Left ventricle myocardium inferior (tissue), 1 donor: Measurements from ENCODE around the gene CPA2. TPM values are rescaled to one million over a fixed set of nuclear protein-coding genes. Genes with fewer than 3 reads are reported as not detected.

Experiments used
- DNase-seq: peaks from one replicate; pipeline ENCODE4 v3.0.0-alpha.2; 2020
- H3K27ac ChIP-seq: fragments of 200-600 bp; replicated peaks from 2 replicates; pipeline ENCODE4 v1.8.0; 2021
- H3K27me3 ChIP-seq: fragments of 200-600 bp; 2 replicates; pipeline ENCODE4 v1.8.0; 2021; ENCODE audit warnings: low read depth
- H3K36me3 ChIP-seq: fragments of 200-600 bp; 2 replicates; pipeline ENCODE4 v1.8.0; 2021
- H3K4me1 ChIP-seq: fragments of 200-600 bp; 2 replicates; pipeline ENCODE4 v1.8.0; 2021
- H3K4me3 ChIP-seq: fragments of 200-600 bp; 2 replicates; pipeline ENCODE4 v1.8.0; 2021; ENCODE audit warnings: mild to moderate bottlenecking, moderate library complexity
- H3K9me3 ChIP-seq: fragments of 200-600 bp; replicated peaks from 2 replicates; pipeline ENCODE4 v1.8.0; 2021
- intact Hi-C: fragments of 100-400 bp; cut with micrococcal nuclease; formaldehyde crosslinking; loops from one replicate; pipeline ENCODE4 v1.11.0; 2022
- total RNA-seq: library from RNA; stranded (reverse); fragmentation: NEBNext Ultra II Directional; extraction: Animal tissue kit (Norgen Biotek cat#: 25700); gene quantifications from one replicate; pipeline ENCODE4 v1.2.1, GENCODE V29; 2021
- TF ChIP-seq, protein P1 (sequence below): fragments of 200-600 bp; IDR thresholded peaks from 2 replicates; pipeline ENCODE4 v1.8.0; 2021; ENCODE audit warnings: antibody characterized with exemption, mild to moderate bottlenecking, borderline replicate concordance
- donor health status: DM: no; HTN: yes; CAD: no; lungs with severe emphysema.

Gene CPA2
- total RNA-seq, 1 donor from 2014 or later, result not detected

GRCh38 chr7:130329681-130330080, 63.0 kb downstream of the CPA2 start:
- no peak overlapping the region for H3K27ac ChIP-seq
- TF ChIP-seq, protein P1, sequence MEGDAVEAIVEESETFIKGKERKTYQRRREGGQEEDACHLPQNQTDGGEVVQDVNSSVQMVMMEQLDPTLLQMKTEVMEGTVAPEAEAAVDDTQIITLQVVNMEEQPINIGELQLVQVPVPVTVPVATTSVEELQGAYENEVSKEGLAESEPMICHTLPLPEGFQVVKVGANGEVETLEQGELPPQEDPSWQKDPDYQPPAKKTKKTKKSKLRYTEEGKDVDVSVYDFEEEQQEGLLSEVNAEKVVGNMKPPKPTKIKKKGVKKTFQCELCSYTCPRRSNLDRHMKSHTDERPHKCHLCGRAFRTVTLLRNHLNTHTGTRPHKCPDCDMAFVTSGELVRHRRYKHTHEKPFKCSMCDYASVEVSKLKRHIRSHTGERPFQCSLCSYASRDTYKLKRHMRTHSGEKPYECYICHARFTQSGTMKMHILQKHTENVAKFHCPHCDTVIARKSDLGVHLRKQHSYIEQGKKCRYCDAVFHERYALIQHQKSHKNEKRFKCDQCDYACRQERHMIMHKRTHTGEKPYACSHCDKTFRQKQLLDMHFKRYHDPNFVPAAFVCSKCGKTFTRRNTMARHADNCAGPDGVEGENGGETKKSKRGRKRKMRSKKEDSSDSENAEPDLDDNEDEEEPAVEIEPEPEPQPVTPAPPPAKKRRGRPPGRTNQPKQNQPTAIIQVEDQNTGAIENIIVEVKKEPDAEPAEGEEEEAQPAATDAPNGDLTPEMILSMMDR, result no peak
- H3K36me3 ChIP-seq, result no peaks in the 10 kb centered on the region
- no peak for DNase-seq
- H3K9me3 ChIP-seq, result no peaks in the 10 kb centered on the region
- no peaks in the 10 kb centered on the region for H3K27me3 ChIP-seq
- intact Hi-C loops, result no loop called here
- no peak overlapping the region for H3K4me3 ChIP-seq
- H3K4me1 ChIP-seq, result no peaks in the 10 kb centered on the region

DNA sequence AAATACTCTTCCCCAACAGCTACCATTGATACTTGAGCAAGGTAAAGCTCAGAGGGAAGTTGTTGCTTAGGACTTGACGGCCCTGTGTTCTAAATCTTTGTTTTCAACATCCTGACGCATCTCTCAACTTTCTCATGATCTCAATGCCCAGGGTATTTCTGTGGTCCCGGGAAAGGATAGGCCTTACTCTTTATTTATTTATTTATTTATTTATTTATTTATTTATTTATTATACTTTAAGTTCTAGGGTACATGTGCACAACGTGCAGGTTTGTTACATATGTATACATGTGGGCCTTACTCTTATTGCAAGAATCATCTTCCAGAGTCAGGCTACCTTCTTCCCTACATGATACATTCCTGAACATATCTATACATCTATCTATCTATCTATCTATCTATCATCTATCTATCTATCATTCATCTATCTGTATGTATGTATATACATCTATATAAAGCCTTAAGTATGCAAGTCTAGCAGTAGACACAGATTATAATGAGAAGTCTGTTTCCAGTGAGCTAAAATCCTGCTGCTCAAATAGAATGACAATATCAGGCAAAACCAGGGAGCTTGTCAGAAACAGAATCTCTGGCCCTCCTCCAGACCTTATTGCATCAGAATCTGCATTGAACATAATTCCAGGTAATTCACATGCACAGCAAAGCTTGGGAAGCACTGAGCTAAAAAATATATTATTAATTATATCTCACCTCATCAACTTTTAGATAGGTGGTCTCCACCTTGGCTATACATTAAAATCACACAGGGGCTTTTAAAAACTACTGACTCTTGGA, 65.8 kb downstream of the CPA2 start:
- H3K9me3 ChIP-seq, result no peaks in the 10 kb centered on the region
- H3K27me3 ChIP-seq, result no peaks in the 10 kb centered on the region
- H3K36me3 ChIP-seq, result no peaks in the 10 kb centered on the region
- TF ChIP-seq, protein P1, result no peak
- no peak overlapping the region for H3K27ac ChIP-seq
- DNase-seq, result no peak
- H3K4me3 ChIP-seq, result no peak overlapping the region
- intact Hi-C loops, result no loop called here
- no peaks in the 10 kb centered on the region for H3K4me1 ChIP-seq

DNA sequence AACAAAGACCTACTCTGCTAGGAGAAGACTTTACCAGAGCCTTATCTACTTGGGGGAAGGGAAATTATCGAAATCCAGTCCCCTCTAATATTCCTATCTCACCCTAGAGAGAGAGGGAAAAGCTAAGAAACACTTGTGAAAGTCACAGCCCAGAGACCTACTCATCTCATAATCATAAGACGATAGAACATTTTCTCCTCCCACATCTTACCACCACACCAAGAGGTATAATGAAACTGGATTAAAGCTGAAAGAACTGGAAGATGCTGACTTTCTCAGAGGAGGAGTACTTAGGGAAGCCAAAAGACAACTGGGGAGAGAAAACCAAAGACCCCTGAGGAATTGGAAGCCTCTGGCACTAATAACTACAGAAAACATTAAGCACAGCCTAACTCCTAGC, 67.2 kb downstream of the CPA2 start:
- Histone ChIP-seq H3K9me3 (no peaks in the 10 kb centered on the region), H3K27me3 (no peaks in the 10 kb centered on the region), H3K4me1 (no peaks in the 10 kb centered on the region), H3K36me3 (no peaks in the 10 kb centered on the region), H3K4me3 (no peak overlapping the region), H3K27ac (no peak overlapping the region)
- TF ChIP-seq, protein P1, result no peak
- no peak for DNase-seq
- intact Hi-C loops, result no loop called here

GRCh38 chr7:130334274-130334673, 67.6 kb downstream of the CPA2 start:
- TF ChIP-seq, protein P1, result no peak
- no peaks in the 10 kb centered on the region for H3K9me3 ChIP-seq

DNA sequence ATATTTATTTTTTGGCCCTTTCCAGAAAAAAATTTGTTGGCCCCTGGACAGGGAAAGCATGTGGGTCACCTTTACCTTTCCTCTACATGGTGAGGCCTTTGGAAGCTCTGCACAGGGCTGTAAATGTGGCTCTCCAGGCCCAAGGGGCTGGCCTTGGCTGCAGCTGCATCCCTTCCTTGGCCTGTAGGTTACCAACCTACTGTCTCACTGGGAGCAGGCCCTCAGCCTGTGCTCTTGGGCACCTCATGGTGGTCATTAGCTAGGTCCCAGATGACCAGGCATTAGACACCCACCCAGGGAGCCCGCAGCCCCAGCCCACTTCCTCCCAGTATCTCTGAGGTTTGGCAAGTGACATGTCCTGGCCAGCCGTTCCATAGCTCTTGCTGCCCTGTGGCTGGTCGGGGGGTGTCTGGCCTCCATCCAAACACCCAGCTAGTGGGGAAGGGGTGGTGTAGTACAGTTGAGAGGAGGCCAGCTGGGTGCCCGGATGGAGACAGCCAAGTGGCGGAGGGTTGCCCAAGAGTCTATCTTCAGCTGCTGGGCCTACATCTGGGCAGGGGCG, 70.8 kb downstream of the CPA2 start:
- Histone ChIP-seq H3K36me3 (no peaks in the 10 kb centered on the region), H3K4me3 (no peak overlapping the region), H3K9me3 (peaks cover 10% of the 10 kb centered on the region), H3K27me3 (no peaks in the 10 kb centered on the region), H3K4me1 (no peaks in the 10 kb centered on the region), H3K27ac (no peak overlapping the region)
- TF ChIP-seq, protein P1, result no peak
- no peak for DNase-seq
- intact Hi-C loops, result no loop called here

More at GRCh38 chr7:130334274-130334673, 67.6 kb downstream of the CPA2 start:
- H3K4me1 ChIP-seq, result no peaks in the 10 kb centered on the region
- H3K36me3 ChIP-seq, result no peaks in the 10 kb centered on the region
- no peaks in the 10 kb centered on the region for H3K27me3 ChIP-seq
- intact Hi-C loops, result no loop called here
- DNase-seq, result no peak
- no peak overlapping the region for H3K4me3 ChIP-seq
- H3K27ac ChIP-seq, result no peak overlapping the region
